SU-DHL-6 (cell line): Measurements from ENCODE around the gene IGFBP7.

Experiments
- H2AFZ ChIP-seq: fragments of 200-600 bp; sonication (generic); 2 replicates; pipeline ENCODE4 v1.6.1; 2014; ENCODE audit warnings: low read depth, mild to moderate bottlenecking, moderate library complexity, mixed read lengths, antibody characterized with exemption, low read length; ENCODE audit not compliant: severe bottlenecking
- H3F3A ChIP-seq: fragments of 200-600 bp; shearing (Covaris generic); 2 replicates; pipeline ENCODE4 v1.6.0; 2016; ENCODE audit warnings: antibody characterized with exemption, mild to moderate bottlenecking; ENCODE audit not compliant: insufficient read depth
- H3K27ac ChIP-seq: fragments of 200-600 bp; sonication (generic); 2 replicates; pipeline ENCODE4 v1.5.1; 2016; ENCODE audit warnings: low read depth, mild to moderate bottlenecking, low read length, moderate library complexity, mixed read lengths
- H3K27me3 ChIP-seq: fragments of 200-600 bp; sonication (generic), shearing (Covaris generic); 2 replicates; pipeline ENCODE4 v1.6.0; 2014; ENCODE audit warnings: mild to moderate bottlenecking, low read length
- H3K36me3 ChIP-seq: fragments of 200-600 bp; sonication (generic); 2 replicates; pipeline ENCODE4 v1.6.1; 2014; ENCODE audit warnings: mild to moderate bottlenecking, low read length, mixed read lengths
- H3K4me2 ChIP-seq: fragments of 300-600, 200-600 bp; shearing (Covaris generic), sonication (generic); 2 replicates; pipeline ENCODE4 v1.6.0; 2014; ENCODE audit warnings: low read length, low read depth, mild to moderate bottlenecking; ENCODE audit not compliant: poor library complexity, severe bottlenecking
- H3K4me3 ChIP-seq: fragments of 200-600 bp; sonication (generic); 2 replicates; pipeline ENCODE4 v1.5.1; 2014; ENCODE audit warnings: antibody characterized with exemption, low read length, mild to moderate bottlenecking, mixed read lengths; ENCODE audit not compliant: insufficient read depth, poor library complexity, severe bottlenecking
- H3K79me2 ChIP-seq: fragments of 200-600 bp; sonication (generic); 2 replicates; pipeline ENCODE4 v1.6.1; 2014; ENCODE audit warnings: mild to moderate bottlenecking, low read length, moderate library complexity; ENCODE audit not compliant: insufficient read depth
- H3K9ac ChIP-seq: fragments of 200-600 bp; sonication (generic); 2 replicates; pipeline ENCODE4 v1.7.0; 2014; ENCODE audit warnings: mild to moderate bottlenecking, low read length
- H3K9me2 ChIP-seq: fragments of 200-600 bp; sonication (generic); replicated peaks from 2 replicates; pipeline ENCODE4 v1.6.1; 2014; ENCODE audit warnings: low read length; ENCODE audit not compliant: insufficient read depth
- H3K9me3 ChIP-seq: fragments of 200-600 bp; sonication (generic); 2 replicates; pipeline ENCODE4 v1.6.1; 2014; ENCODE audit warnings: low read length, mixed read lengths; ENCODE audit not compliant: insufficient read depth
- H4K20me1 ChIP-seq: fragments of 200-600 bp; sonication (generic); 2 replicates; pipeline ENCODE4 v1.6.1; 2014; ENCODE audit warnings: low read depth, mild to moderate bottlenecking, antibody characterized with exemption, low read length, moderate library complexity, mixed read lengths
- CTCF ChIP-seq: fragments of 200-600 bp; sonication (generic); IDR thresholded peaks from one replicate; pipeline ENCODE4 v1.5.1; 2017; ENCODE audit warnings: antibody characterized with exemption, mild to moderate bottlenecking, low read length, moderate library complexity; ENCODE audit not compliant: insufficient read depth, poor library complexity, severe bottlenecking
- EZH2phosphoT487 ChIP-seq: fragments of 200-600 bp; sonication (generic), shearing (Covaris generic); conservative IDR thresholded peaks from 2 replicates; pipeline ENCODE4 v1.6.1; 2018; ENCODE audit warnings: mild to moderate bottlenecking, antibody characterized with exemption, low read length, moderate library complexity, mixed read lengths

The IGFBP7 gene

GRCh38 chr4:57157596-57158137 lies 47.5 kb upstream of the IGFBP7 start:
- H3K9ac ChIP-seq: no peak overlapping the region
- TF ChIP-seq CTCF: no peak
- TF ChIP-seq EZH2phosphoT487: no peak
- H3K4me2 ChIP-seq: no peak overlapping the region
- no peaks in the 10 kb centered on the region for H3K27me3 ChIP-seq
- H3K9me3 ChIP-seq: no peaks in the 10 kb centered on the region
- H3K36me3 ChIP-seq: no peaks in the 10 kb centered on the region
- no peak overlapping the region for H3K27ac ChIP-seq
- no peaks in the 10 kb centered on the region for H3K9me2 ChIP-seq
- no peaks in the 10 kb centered on the region for H3K79me2 ChIP-seq
- H3F3A ChIP-seq: no peaks in the 10 kb centered on the region
- H4K20me1 ChIP-seq: no peaks in the 10 kb centered on the region
- no peak overlapping the region for H3K4me3 ChIP-seq
- no peak overlapping the region for H2AFZ ChIP-seq

GRCh38 chr4:57156242-57156990 lies 46.2 kb upstream of the IGFBP7 start:
- no peak overlapping the region for H2AFZ ChIP-seq
- H3K9me3 ChIP-seq: no peaks in the 10 kb centered on the region
- H3K79me2 ChIP-seq: no peaks in the 10 kb centered on the region
- no peaks in the 10 kb centered on the region for H4K20me1 ChIP-seq
- no peak overlapping the region for H3K4me2 ChIP-seq
- no peaks in the 10 kb centered on the region for H3K36me3 ChIP-seq
- no peak overlapping the region for H3K27ac ChIP-seq
- no peak overlapping the region for H3K9ac ChIP-seq
- H3F3A ChIP-seq: no peaks in the 10 kb centered on the region
- no peaks in the 10 kb centered on the region for H3K9me2 ChIP-seq
- no peaks in the 10 kb centered on the region for H3K27me3 ChIP-seq
- no peak for TF ChIP-seq EZH2phosphoT487
- no peak for TF ChIP-seq CTCF
- H3K4me3 ChIP-seq: no peak overlapping the region

GRCh38 chr4:57154926-57155325 lies 44.7 kb upstream of the IGFBP7 start:
- H3K9me3 ChIP-seq: no peaks in the 10 kb centered on the region
- TF ChIP-seq CTCF (no peak), EZH2phosphoT487 (no peak)
- no peaks in the 10 kb centered on the region for H3K36me3 ChIP-seq
- H3F3A ChIP-seq: no peaks in the 10 kb centered on the region
- H4K20me1 ChIP-seq: no peaks in the 10 kb centered on the region
- no peak overlapping the region for H2AFZ ChIP-seq
- no peaks in the 10 kb centered on the region for H3K9me2 ChIP-seq
- H3K27me3 ChIP-seq: no peaks in the 10 kb centered on the region
- H3K4me3 ChIP-seq: no peak overlapping the region
- H3K4me2 ChIP-seq: no peak overlapping the region
- no peaks in the 10 kb centered on the region for H3K79me2 ChIP-seq
- no peak overlapping the region for H3K27ac ChIP-seq
- no peak overlapping the region for H3K9ac ChIP-seq
